ENCODE results near the gene DDX11.
"Not testable (repeated sequence)": the region's sequence is repeated elsewhere in the genome, so short reads cannot be mapped to it uniquely, and the experiment has no call there.

Gene DDX11

DNA sequence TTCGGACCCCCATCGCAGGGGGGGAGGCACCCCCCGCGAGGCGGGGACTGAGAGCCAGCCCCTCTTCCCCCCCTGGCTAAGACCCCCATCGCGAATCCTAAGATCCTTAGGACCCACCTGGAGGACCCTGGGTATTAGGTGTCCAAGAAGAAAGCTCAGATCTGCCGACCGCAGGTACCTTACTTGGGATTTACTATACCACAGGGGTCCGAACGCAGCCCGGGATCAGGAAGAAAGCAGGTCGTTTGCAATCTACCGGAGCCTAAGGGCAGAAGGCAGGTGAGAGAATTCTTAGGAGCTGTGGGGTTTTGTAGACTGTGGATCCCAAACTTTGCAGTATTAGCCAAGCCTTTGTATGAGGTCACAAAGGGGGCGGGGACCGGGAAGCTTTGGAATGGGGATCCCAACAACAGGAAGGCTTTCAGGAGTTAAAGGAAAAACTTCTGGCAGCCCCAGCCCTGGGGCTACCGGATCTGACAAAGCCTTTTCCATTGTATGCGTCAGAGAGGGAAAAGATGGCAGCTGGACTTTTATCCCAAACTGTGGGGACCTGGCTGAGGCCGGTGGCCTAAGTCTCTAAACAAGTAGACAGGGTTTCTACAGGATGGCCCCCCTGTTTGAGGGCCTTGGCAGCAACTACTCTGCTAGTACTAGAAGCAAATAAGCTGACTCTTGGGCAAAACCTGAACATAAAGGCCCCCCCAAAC lies 47.5 kb downstream of the DDX11 start:
- H3K27me3 ChIP-seq (ENCODE audit: control insufficient read depth, insufficient read depth, low read length), result peaks cover 18% of the 10 kb centered on the region
- not testable (repeated sequence) for H3K9ac ChIP-seq (ENCODE audit: low read length); H3K4me3 ChIP-seq (ENCODE audit: low read length); H3K36me3 ChIP-seq (ENCODE audit: control insufficient read depth, insufficient read depth, low read length); H3K27ac ChIP-seq (ENCODE audit: low read depth, low read length); H3K4me1 ChIP-seq (ENCODE audit: control insufficient read depth, insufficient read depth, low read length)

DNA sequence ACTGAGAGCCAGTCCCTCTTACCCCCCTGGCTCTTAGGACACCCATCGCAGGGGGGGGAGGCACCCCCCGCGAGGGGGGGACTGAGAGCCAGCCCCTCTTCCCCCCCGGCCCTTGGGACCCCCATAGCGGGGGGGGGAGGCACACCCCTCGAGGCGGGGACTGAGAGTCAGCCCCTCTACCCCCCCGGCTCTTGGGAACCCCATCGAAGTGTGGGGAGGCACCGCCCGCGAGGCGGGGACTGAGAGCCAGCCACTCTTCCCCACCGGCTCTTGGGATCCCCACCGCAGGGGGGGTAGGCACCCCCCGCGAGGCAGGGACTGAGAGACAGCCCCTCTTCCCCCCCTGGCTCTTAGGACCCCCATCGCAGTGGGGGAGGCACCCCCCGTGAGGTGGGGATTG lies 48.8 kb downstream of the DDX11 start:
- Histone ChIP-seq H3K4me3 (ENCODE audit: low read length) (no peak overlapping the region), H3K4me1 (ENCODE audit: control insufficient read depth, insufficient read depth, low read length) (peaks cover 2% of the 10 kb centered on the region), H3K27me3 (ENCODE audit: control insufficient read depth, insufficient read depth, low read length) (peaks cover 17% of the 10 kb centered on the region), H3K9ac (ENCODE audit: low read length) (no peak overlapping the region), H3K27ac (ENCODE audit: low read depth, low read length) (no peak overlapping the region), H3K36me3 (ENCODE audit: control insufficient read depth, insufficient read depth, low read length) (no peaks in the 10 kb centered on the region)

DNA sequence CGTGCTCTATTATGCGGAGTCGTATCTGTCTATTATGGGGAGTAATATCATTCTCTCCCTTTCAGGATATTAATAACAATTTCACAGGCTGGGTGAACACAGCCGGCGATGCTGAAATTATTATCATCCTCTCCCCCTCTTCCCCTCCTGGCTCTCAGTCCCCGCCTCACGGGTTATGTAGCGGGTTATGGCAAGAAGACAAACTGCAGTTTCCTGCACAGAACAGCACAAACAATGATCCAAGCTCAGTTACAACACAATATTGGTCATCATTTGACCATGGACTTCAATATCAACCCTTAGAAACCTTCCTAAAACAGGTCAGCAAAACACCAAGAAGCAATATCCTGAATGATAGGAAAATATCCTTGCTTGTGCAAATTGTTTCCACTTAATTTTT lies 50.5 kb downstream of the DDX11 start:
- not testable (repeated sequence) for H3K36me3 ChIP-seq (ENCODE audit: control insufficient read depth, insufficient read depth, low read length); H3K27ac ChIP-seq (ENCODE audit: low read depth, low read length); H3K4me3 ChIP-seq (ENCODE audit: low read length); H3K4me1 ChIP-seq (ENCODE audit: control insufficient read depth, insufficient read depth, low read length); H3K9ac ChIP-seq (ENCODE audit: low read length); H3K27me3 ChIP-seq (ENCODE audit: control insufficient read depth, insufficient read depth, low read length)

DNA sequence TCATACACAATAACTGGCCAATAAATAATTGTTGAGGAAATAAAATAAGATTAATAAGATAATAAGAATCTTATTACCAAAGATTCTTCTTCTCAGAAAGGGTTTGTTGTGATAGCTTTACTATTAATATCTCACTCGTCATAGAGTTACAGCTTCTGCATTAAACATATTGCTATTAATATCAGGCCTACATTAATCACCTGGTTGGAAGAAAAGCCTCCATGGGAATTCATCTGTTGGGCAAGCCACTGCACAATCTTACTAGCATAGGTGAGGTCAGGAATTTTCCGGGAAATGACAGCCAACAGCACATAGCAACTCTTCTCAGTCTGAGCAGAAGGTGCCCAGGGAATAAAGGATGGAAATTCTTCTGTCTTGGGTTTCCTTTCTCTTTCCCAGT lies 51.5 kb downstream of the DDX11 start:
- not testable (repeated sequence) for H3K27ac ChIP-seq (ENCODE audit: low read depth, low read length); H3K36me3 ChIP-seq (ENCODE audit: control insufficient read depth, insufficient read depth, low read length); H3K4me3 ChIP-seq (ENCODE audit: low read length); H3K4me1 ChIP-seq (ENCODE audit: control insufficient read depth, insufficient read depth, low read length); H3K27me3 ChIP-seq (ENCODE audit: control insufficient read depth, insufficient read depth, low read length); H3K9ac ChIP-seq (ENCODE audit: low read length)

DNA sequence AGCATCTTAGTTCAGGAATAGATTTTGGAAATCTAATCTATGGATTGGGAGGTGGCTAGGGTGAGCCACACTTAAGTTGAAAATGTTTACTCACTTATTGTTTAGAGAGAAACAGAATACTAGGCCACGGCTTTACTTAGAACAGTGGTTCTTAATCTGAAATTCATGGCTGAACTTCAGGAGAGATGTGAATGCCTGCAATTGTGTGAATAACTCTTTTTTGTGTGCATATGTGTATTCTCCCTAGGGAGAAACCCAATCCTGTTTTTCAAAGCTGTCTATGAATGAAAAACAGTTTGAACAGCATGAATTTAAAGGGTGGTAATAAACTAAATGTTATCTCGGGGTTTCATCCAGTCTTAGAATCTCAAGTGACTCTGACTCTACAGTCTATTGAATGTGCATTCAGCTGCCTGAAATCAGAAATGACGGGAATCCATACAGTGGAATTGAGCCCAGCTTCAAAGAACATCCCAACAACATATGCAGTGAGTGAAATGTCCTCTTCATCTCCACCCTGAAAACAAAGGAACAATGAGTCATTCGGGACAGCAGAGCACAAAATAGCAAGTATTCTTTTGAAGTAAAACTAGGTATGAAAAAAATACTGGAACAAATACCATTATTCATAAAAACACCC lies 53.7 kb downstream of the DDX11 start:
- H3K36me3 ChIP-seq (ENCODE audit: control insufficient read depth, insufficient read depth, low read length); H3K27ac ChIP-seq (ENCODE audit: low read depth, low read length); H3K4me1 ChIP-seq (ENCODE audit: control insufficient read depth, insufficient read depth, low read length); H3K9ac ChIP-seq (ENCODE audit: low read length); H3K27me3 ChIP-seq (ENCODE audit: control insufficient read depth, insufficient read depth, low read length); H3K4me3 ChIP-seq (ENCODE audit: low read length): not testable (repeated sequence)

DNA sequence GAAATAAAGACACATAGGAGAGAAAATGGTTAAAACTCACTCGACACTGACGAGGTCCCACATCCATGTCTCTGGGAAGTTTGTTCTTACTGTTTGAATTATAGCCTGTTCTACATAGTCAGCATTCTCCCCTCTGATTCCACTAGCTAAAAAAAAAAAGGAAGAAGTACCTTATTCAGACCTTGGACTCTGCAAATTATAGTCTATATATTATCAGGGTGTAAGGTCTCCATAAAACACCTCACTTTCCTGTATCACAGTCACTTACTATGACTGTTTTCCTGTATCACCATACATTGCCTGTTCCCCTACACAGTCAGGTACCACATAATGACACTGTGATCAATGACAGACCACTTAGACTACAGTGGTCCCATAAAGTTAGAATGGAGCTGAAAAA lies 62.9 kb downstream of the DDX11 start:
- H3K27me3 ChIP-seq (ENCODE audit: control insufficient read depth, insufficient read depth, low read length); H3K9ac ChIP-seq (ENCODE audit: low read length); H3K27ac ChIP-seq (ENCODE audit: low read depth, low read length); H3K36me3 ChIP-seq (ENCODE audit: control insufficient read depth, insufficient read depth, low read length); H3K4me3 ChIP-seq (ENCODE audit: low read length); H3K4me1 ChIP-seq (ENCODE audit: control insufficient read depth, insufficient read depth, low read length): not testable (repeated sequence)

DNA sequence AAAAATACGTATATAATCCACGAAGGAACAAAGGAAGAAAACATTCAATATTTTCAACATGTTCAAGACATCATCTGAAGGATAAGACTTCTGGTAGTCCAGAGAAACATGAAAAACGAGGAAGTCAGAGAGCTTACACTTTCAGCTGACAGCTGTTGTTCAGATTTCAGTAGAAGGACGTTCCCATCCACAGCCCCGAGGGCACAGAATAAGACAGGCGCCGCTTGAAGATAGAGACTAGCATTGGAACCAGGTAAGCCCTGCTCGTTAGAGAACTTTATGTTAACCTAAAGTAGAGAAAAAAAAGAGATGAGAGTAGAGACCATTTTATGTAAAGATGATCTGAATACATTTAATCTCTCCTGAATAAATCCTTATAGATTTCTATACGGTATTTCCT lies 71.1 kb downstream of the DDX11 start:
- not testable (repeated sequence) for H3K27me3 ChIP-seq (ENCODE audit: control insufficient read depth, insufficient read depth, low read length); H3K4me1 ChIP-seq (ENCODE audit: control insufficient read depth, insufficient read depth, low read length); H3K36me3 ChIP-seq (ENCODE audit: control insufficient read depth, insufficient read depth, low read length); H3K9ac ChIP-seq (ENCODE audit: low read length); H3K4me3 ChIP-seq (ENCODE audit: low read length); H3K27ac ChIP-seq (ENCODE audit: low read depth, low read length)

DNA sequence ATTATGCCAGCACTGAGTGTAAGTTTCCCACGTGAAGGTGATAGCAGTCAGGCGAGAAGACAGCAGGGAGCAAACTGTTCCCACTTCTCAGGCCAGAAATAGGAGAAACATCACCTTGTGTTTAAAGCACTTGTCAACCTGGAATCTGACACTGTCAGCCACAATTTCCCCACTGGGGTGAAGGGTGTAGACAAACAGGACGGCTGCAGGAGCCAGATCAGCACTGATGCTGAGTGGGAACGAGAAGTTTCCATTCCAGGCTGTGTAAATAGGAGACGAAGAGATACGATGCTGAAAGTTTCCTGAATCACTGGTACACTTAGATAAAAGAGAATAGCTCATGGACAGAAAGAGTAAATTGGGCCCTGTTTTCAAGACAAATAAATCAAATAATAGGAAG lies 71.6 kb downstream of the DDX11 start:
- H3K4me1 ChIP-seq (ENCODE audit: control insufficient read depth, insufficient read depth, low read length); H3K27me3 ChIP-seq (ENCODE audit: control insufficient read depth, insufficient read depth, low read length); H3K4me3 ChIP-seq (ENCODE audit: low read length); H3K36me3 ChIP-seq (ENCODE audit: control insufficient read depth, insufficient read depth, low read length); H3K9ac ChIP-seq (ENCODE audit: low read length); H3K27ac ChIP-seq (ENCODE audit: low read depth, low read length): not testable (repeated sequence)

DNA sequence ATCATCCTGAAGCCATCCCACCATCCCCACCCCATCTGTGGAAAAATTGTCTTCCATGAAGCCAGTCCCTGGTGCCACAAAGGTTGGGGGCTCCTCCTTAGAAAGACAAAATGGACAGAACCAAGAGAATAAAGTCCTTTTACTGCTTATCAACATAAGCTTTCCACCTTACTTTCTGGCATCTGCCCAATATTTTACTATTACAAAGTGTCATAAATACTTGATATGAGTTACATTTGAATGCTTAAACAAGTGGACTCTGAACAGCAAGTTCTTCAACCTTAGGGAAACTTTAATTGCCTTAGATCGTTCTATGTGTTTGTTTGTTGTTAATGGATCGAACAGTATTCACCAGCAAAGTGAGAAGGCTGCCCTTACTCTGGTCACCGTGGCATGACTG lies 73.8 kb downstream of the DDX11 start:
- H3K4me1 ChIP-seq (ENCODE audit: control insufficient read depth, insufficient read depth, low read length); H3K27me3 ChIP-seq (ENCODE audit: control insufficient read depth, insufficient read depth, low read length); H3K27ac ChIP-seq (ENCODE audit: low read depth, low read length); H3K9ac ChIP-seq (ENCODE audit: low read length); H3K4me3 ChIP-seq (ENCODE audit: low read length); H3K36me3 ChIP-seq (ENCODE audit: control insufficient read depth, insufficient read depth, low read length): not testable (repeated sequence)

DNA sequence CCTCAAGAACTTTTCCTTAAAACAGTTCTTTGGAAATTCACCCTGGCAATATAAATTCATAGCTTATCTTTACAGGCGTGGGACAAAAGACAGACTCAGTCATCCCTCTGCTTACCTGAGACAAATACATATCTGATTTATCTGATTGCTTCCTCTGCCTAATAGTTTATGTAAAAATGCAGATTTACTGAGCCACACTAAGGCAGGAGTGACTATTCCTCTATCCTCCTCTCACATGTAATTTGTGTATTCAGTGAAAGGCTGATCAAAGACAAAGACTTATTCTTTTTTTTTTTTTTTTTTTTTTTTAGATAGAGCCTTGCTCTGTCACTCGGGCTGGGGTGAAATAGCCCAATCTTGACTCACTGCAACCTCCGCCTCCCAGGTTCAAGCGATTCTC lies 77.1 kb downstream of the DDX11 start:
- H3K27ac ChIP-seq (ENCODE audit: low read depth, low read length); H3K27me3 ChIP-seq (ENCODE audit: control insufficient read depth, insufficient read depth, low read length); H3K9ac ChIP-seq (ENCODE audit: low read length); H3K36me3 ChIP-seq (ENCODE audit: control insufficient read depth, insufficient read depth, low read length); H3K4me3 ChIP-seq (ENCODE audit: low read length); H3K4me1 ChIP-seq (ENCODE audit: control insufficient read depth, insufficient read depth, low read length): not testable (repeated sequence)
